ENCODE data around the gene TP53I11. TPM values are rescaled to one million over a fixed set of nuclear protein-coding genes. Genes with fewer than 3 reads are reported as not detected.

Gene TP53I11
- total and polyA plus RNA-seq, 8 donors, result 12.4 to 155 (median 27.3) TPM

DNA sequence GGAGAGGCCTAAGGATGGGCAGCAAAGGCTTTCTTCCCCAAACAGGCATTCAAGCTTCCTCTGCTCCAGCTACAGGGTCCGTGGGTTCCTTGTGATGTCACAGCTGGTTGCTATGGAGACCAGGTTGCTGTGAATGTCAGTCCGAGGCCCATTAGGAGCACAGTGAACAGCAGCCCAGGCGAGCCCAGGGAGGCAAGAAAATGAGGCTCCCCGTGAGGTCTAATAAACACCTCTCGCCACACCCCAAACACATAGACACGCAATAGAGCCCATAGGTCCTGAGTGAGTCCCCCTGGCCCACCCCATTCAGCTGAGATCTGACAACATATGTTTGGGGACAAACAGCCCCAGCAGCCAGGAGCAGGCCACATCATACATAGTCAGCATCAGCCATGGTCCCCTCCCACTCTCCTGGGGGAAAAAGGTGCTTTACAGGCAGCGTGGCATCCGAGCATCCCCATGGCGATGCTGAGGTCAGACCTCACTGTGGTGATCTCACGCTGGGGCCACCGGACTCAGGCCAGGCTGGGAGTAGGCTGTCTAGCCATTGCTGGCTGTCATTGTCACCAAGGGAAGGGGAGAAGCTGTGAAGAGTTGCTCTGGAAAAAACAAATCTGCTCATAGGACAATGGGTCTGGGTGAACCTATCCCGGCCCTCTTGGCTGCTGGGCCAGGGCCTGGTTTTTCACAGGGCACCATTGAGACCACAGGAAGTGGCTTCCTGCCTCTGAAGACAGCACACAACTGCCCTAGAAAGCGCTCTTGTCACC is 23.1 kb upstream of the TP53I11 start:
- intact Hi-C loops (cut with DNase I; ENCODE audit: low total_unique reads), result no loop called here
- Histone ChIP-seq H3K27ac (no peak overlapping the region), H3K36me3 (no peaks in the 10 kb centered on the region), H3K4me1 (peaks cover 24 to 33% (median 30%) of the 10 kb centered on the region in 4 donors), H3K27me3 (no peaks in the 10 kb centered on the region), H3K9me3 (no peaks in the 10 kb centered on the region), H3K4me3 (no peak overlapping the region)
- 79 to 89% (median 85%) methylated on average over 10 to 13 of the region's 13 CpGs for WGBS, 5 donors
- DNase-seq, result no peak
- TF ChIP-seq EP300 (IDR thresholded peaks at IDR 0.05) (no peak), POLR2A (IDR thresholded peaks at IDR 0.05) (no peak), POLR2AphosphoS5 (IDR thresholded peaks at IDR 0.05) (no peak)
- TF ChIP-seq, protein P1, sequence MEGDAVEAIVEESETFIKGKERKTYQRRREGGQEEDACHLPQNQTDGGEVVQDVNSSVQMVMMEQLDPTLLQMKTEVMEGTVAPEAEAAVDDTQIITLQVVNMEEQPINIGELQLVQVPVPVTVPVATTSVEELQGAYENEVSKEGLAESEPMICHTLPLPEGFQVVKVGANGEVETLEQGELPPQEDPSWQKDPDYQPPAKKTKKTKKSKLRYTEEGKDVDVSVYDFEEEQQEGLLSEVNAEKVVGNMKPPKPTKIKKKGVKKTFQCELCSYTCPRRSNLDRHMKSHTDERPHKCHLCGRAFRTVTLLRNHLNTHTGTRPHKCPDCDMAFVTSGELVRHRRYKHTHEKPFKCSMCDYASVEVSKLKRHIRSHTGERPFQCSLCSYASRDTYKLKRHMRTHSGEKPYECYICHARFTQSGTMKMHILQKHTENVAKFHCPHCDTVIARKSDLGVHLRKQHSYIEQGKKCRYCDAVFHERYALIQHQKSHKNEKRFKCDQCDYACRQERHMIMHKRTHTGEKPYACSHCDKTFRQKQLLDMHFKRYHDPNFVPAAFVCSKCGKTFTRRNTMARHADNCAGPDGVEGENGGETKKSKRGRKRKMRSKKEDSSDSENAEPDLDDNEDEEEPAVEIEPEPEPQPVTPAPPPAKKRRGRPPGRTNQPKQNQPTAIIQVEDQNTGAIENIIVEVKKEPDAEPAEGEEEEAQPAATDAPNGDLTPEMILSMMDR (IDR thresholded peaks at IDR 0.05), result no peak

DNA sequence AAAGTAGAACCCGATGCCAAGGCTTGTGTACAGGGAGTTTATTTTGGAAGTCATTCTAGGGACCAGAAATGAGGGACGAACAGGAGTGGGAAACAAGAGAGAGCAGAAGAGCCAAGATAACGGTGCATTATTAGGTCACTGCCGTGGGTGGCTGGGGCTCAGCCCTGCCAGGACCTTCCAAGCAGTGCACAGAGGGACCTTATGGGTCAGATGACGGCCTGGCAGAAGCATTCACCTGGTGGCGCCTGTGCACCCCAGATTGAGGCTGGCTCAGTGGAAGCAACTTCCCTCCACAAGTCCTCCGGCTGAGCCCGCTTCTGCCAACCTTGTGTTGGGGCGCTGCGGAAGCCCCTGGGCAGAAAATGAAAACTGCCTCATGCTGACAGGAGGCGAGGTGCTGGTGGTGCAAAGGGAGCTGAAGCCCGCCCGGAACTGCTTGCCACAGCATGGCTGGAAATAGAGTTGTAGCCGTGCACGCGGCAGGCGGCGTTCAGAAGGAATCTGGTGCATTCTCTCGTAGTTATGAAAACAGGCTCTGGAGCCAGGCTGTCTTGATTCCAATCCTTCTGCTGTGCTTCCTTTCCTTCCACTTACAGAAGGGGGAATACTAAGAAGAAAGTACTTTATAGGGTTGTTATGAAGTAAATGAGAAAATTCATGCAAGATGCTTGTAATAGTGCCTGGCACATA is 22.2 kb upstream of the TP53I11 start:
- Histone ChIP-seq H3K27ac (no peak overlapping the region), H3K27me3 (no peaks in the 10 kb centered on the region), H3K4me1 (peaks cover 15 to 24% (median 21%) of the 10 kb centered on the region in 4 donors), H3K9me3 (no peaks in the 10 kb centered on the region), H3K4me3 (no peak overlapping the region), H3K36me3 (no peaks in the 10 kb centered on the region)
- 88 to 92% (median 89%) methylated on average over 19 of the region's 19 CpGs for WGBS, 5 donors
- intact Hi-C loops (cut with DNase I; ENCODE audit: low total_unique reads), result no loop called here
- DNase-seq, result no peak
- TF ChIP-seq, protein P1 (IDR thresholded peaks at IDR 0.05), result no peak
- TF ChIP-seq EP300 (IDR thresholded peaks at IDR 0.05) (no peak), POLR2A (IDR thresholded peaks at IDR 0.05) (no peak), POLR2AphosphoS5 (IDR thresholded peaks at IDR 0.05) (no peak)

DNA sequence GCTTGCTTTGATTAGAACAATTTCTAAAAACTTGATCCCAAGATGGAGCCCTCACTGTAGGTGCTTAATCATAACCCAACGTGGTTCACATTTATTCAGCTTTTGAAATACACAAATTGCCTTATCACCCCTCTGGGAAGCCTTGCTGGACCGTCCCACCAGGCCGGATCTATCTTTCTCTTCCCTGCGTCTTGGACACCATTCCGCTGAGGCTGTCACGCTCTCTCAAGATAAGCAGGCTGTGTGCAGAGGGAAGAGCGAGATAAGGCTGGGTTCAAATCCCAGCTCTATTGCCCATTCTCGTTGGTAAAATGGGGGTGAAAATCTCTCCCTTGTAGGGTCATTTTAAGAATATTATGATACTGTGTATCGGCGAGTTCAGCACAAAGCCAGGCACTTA is 20.5 kb upstream of the TP53I11 start:
- H3K4me1 ChIP-seq, result peaks cover 0 to 7% (median 5%) of the 10 kb centered on the region in 4 donors
- TF ChIP-seq POLR2AphosphoS5 (IDR thresholded peaks at IDR 0.05) (no peak), EP300 (IDR thresholded peaks at IDR 0.05) (no peak)
- 58 to 79% (median 67%) methylated on average over 10 of the region's 10 CpGs for WGBS, 5 donors
- no peak overlapping the region for H3K4me3 ChIP-seq
- DNase-seq, result no peak
- H3K27me3 ChIP-seq, result no peaks in the 10 kb centered on the region
- H3K9me3 ChIP-seq, result no peaks in the 10 kb centered on the region
- intact Hi-C loops (cut with DNase I; ENCODE audit: low total_unique reads), result no loop called here
- no peak overlapping the region for H3K27ac ChIP-seq
- no peaks in the 10 kb centered on the region for H3K36me3 ChIP-seq

DNA sequence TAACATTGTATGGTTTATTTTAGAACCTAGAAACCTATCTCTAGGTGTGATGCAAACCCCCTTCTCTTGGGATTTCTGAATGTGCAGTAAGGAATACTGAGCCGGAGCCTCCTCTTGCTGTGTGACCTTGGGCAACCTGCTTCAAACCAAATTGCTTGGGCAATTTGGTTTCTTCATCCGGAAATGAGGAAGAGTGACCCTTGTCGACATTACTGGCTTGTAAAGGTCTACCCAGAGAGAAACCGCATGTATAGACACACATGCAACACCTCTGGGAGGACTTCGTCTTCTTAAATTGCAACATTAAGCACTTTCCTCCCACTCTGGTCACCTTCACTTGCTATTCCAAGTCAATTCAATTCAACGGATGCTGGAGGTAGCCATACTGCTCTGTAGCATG is 19.6 kb upstream of the TP53I11 start:
- Histone ChIP-seq H3K36me3 (no peaks in the 10 kb centered on the region), H3K27ac (no peak overlapping the region), H3K4me3 (no peak overlapping the region), H3K9me3 (no peaks in the 10 kb centered on the region), H3K4me1 (peaks cover 0 to 5% (median 0%) of the 10 kb centered on the region in 4 donors), H3K27me3 (no peaks in the 10 kb centered on the region)
- TF ChIP-seq, protein P1 (IDR thresholded peaks at IDR 0.05), result no peak
- no peak for TF ChIP-seq POLR2AphosphoS5 (IDR thresholded peaks at IDR 0.05)
- no peak for TF ChIP-seq POLR2A (IDR thresholded peaks at IDR 0.05)
- TF ChIP-seq EP300 (IDR thresholded peaks at IDR 0.05), result no peak
- no peak for DNase-seq
- WGBS, 5 donors, result 81 to 91% (median 89%) methylated on average over 6 of the region's 6 CpGs
- intact Hi-C loops (cut with DNase I; ENCODE audit: low total_unique reads), result no loop called here

Measured in stomach (tissue), 9 donors.